ENCODE data around the gene CHD1. TPM values are rescaled to one million over a fixed set of nuclear protein-coding genes. Genes with fewer than 3 reads are reported as not detected.

Gene CHD1
- total and polyA plus RNA-seq, 2 of the 4 experiments (the other 2 are of a cell fraction): 12.3 to 33.7 TPM

DNA sequence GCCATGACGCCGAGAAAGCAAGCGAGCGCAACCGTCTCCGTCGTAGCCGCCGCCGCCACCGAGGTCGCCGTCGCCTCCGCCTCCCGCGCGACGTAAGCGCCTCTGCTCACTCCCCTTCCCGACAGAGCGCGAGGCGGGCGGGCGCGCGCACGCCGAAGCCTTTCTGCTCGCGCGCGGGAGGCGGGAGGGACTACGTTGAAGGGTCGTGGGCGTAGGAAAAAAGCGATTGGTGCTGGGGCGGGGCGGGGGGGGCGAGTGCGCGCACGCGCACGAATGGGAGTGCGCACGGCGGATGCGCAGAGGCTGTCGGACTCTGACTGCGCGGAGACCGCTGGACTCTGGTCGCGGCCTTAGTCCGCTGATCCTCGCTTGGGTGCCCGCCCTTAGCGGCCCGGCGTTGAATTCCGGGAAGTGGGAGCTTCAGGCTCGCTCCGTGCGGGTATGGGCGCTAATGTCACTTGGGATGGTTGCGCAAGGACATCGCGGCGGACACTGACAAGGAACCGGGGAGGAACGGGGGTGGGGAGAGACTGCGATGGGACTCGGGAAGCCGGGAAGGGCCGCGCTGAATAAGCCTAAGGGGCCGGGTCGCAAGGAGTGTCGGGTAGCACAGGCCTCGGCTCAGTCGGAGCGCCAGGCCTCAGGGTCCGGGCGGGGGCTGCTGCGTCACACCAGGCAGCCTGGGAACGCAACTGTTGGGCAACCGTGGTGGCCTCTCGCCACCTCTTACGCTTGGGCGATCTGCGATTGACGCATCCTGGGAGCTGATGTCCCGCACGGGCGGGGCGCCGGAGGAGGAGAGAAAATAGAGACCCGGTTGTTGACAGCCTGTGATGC, at the start of gene CHD1 (continued):
- TF ChIP-seq USF2 (IDR thresholded peaks at IDR 0.05; ENCODE audit: low read depth, low read length) (0 out of 2 replicates have a peak, but pooled peaks have one; percentile 1), ELK1 (IDR thresholded peaks at IDR 0.05; ENCODE audit: borderline replicate concordance, low read depth, low read length) (no peak), RFX5 (IDR thresholded peaks at IDR 0.05; ENCODE audit: low read depth, low read length) (no peak)

Data from IMR-90 (cell line).